Lower leg skin (tissue), 4 donors: ENCODE measurements around the gene TCTA. TPM values are rescaled to one million over a fixed set of nuclear protein-coding genes. Genes with fewer than 3 reads are reported as not detected.

Source experiments
- DNase-seq, 2 donors: peaks; one replicate each; pipeline ENCODE4 v3.0.0-alpha.2; 2019; ENCODE audit warnings: low spot score in 2 of 2
- H3K4me3 ChIP-seq: fragments of 200-600 bp; sonication (generic); 2 replicates; pipeline ENCODE4 v1.5.1; 2017; ENCODE audit warnings: mild to moderate bottlenecking, low read depth; ENCODE audit not compliant: poor library complexity, severe bottlenecking
- POLR2A ChIP-seq, 2 donors: fragments of 450-650 bp; IDR thresholded peaks; one replicate each; pipeline ENCODE4 v1.6.1; 2016 to 2017; ENCODE audit warnings: antibody characterized with exemption in 2 of 2, mild to moderate bottlenecking in 1 of 2, moderate library complexity in 1 of 2
- WGBS, 2 donors: methylation state at CpG; one replicate each; pipeline ENCODE4 v1.1.5; 2018; 5-methylcytosine and 5-hydroxymethylcytosine counted together
- intact Hi-C: fragments of 100-400 bp; cut with DNase I; formaldehyde crosslinking; loops from one replicate; pipeline ENCODE4 v1.15.0; 2023; ENCODE audit warnings: low total_unique reads
- total RNA-seq, 4 donors: library from RNA; depleted of rRNA; stranded (reverse); fragments of >200 nt; gene quantifications; one replicate each; pipeline ENCODE4 v1.1.0, GENCODE V29; 2016
- TF ChIP-seq, protein P1 (sequence below), 3 donors: fragments of 450-650 bp; IDR thresholded peaks; one replicate each; pipeline ENCODE4 v1.5.1; 2016; ENCODE audit warnings: antibody characterized with exemption in 3 of 3, mild to moderate bottlenecking in 3 of 3, moderate library complexity in 2 of 3

Gene TCTA
- total RNA-seq, 4 donors from 2014 or later = 6.6 to 26.4 (median 14.1) TPM

DNA sequence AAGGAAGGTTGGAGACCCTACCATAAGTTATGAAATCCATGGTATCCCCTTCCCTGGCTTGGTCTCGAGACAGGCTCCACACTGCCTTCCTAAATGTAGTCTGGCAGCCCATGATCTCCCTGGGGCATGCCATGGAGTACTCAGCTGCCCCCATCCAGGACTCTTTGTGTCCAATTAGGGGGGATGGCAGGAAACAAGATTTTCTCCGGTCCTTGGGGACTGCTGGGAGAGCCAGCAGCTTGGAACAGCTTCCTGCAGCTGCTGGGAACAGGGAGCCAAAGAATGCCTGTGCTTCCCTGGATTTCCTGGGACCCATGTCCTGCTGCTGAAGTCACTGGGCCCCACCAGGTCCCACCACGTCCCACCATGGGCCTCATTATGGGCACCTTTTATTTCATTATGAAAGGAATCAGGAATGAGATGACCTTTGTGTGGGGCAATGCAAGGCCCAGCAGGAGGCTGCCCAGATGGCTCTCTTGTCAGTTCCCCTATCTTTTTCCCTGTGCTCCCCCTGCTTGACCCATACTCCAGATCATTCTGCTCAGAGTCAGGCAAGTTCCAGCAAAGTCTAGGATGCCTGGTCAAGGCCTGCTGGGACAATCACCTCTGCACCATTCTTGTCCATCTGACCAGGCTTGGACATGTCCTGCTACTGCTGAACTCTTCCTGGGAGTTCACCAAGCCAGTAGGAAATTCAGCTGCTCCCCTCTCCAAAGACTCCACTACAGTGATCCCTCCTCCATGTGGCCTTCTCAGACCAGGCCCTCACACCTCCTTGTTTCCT, 42.9 kb downstream of the TCTA start:
- DNase-seq = no peak
- TF ChIP-seq, protein P1, sequence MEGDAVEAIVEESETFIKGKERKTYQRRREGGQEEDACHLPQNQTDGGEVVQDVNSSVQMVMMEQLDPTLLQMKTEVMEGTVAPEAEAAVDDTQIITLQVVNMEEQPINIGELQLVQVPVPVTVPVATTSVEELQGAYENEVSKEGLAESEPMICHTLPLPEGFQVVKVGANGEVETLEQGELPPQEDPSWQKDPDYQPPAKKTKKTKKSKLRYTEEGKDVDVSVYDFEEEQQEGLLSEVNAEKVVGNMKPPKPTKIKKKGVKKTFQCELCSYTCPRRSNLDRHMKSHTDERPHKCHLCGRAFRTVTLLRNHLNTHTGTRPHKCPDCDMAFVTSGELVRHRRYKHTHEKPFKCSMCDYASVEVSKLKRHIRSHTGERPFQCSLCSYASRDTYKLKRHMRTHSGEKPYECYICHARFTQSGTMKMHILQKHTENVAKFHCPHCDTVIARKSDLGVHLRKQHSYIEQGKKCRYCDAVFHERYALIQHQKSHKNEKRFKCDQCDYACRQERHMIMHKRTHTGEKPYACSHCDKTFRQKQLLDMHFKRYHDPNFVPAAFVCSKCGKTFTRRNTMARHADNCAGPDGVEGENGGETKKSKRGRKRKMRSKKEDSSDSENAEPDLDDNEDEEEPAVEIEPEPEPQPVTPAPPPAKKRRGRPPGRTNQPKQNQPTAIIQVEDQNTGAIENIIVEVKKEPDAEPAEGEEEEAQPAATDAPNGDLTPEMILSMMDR (IDR thresholded peaks at IDR 0.05) = no peak
- no peak for TF ChIP-seq POLR2A (IDR thresholded peaks at IDR 0.05)
- intact Hi-C loops = loop anchor here (10.0 kb wide), 1 partner anchor 470 kb away; no protein-coding TSS in a partner anchor
- WGBS, 2 donors = 53 to 57% methylated on average over 3 of the region's 3 CpGs
- no peak overlapping the region for H3K4me3 ChIP-seq

DNA sequence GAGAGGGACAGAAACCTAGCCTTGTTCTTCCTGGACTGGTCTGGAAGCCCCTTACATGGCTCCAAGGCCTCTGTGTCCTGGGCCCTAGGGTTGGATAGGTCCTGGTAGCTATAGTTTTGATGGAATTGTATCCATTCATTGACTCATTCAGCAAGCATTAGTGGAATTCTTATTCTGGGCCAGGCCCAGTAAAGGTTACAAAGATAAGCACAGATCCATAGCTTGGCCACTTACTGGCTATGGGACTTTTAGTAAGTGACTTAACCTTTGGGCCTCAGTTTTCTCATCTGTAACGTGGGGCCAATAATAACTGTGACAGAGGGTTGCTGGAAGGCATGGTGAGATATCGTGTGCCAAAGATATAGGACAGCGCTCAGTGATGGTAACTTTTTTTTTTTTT, 44.2 kb downstream of the TCTA start:
- no peak for DNase-seq
- no peak for TF ChIP-seq POLR2A (IDR thresholded peaks at IDR 0.05)
- intact Hi-C loops = loop anchor here (10.0 kb wide), 1 partner anchor 472 kb away; no protein-coding TSS in a partner anchor
- WGBS, 2 donors = 93 to 95% methylated on average over 3 of the region's 3 CpGs
- no peak overlapping the region for H3K4me3 ChIP-seq

DNA sequence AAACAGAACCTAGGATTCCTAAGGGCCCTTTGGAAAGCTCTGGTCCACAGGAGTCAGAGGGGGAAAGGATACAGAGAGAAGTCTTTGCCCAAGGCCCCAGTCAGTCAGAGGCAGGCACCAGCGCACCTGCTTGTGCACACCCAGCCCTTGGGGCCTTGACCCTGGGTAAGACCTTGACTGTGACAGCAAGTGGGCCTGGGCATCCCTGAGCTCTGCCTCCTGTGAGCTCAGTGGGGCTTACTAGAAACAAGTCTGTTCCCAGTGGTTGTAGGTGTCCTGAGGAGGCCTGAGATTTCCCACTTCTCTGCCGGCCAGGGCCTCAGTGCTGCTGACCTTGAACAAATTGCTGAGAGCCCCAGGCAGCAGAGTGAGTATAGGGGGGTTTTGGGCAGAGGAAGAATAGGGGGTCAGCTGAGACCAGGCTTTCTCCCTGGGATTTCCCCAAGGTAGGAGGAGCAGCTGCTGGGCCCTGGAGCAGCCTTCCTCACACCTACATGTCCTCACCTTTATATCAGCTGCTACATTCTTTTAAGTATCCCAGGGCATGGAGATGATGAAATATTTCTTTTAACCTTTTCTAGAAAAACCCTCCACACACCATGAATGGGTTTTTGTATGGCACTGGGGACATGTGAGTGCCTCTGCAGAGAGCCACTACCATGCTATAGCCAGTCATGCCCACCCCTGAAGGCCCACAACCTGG, 48.1 kb downstream of the TCTA start:
- DNase-seq = no peak
- no peak overlapping the region for H3K4me3 ChIP-seq
- WGBS, 2 donors = 77 to 79% methylated on average over 2 of the region's 2 CpGs
- TF ChIP-seq, protein P1 (IDR thresholded peaks at IDR 0.05) = no peak
- TF ChIP-seq POLR2A (IDR thresholded peaks at IDR 0.05) = no peak
- intact Hi-C loops = no loop called here

DNA sequence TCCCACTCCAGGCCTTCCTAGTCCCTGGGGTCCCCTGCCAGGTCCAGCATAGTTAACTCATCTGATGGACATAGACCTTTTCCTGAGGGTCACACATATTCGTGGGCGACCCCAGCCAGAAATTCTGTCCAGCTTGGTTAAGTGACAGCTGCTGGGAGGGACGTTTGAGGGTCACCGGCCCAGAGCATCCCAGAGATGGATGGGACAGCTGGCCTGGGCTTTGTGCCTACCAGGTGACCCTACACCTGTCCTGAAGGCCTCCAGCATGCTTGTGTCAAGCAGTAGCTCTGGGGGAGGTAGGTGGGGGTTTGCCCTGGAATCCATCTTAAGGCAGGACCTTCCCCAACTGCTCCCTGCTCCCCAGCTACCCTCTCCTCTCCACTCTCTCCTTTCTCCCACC, 48.7 kb downstream of the TCTA start:
- TF ChIP-seq, protein P1 (IDR thresholded peaks at IDR 0.05) = no peak
- TF ChIP-seq POLR2A (IDR thresholded peaks at IDR 0.05) = no peak
- H3K4me3 ChIP-seq = no peak overlapping the region
- WGBS, 2 donors = 84 to 97% methylated on average over 4 of the region's 4 CpGs
- no peak for DNase-seq
- intact Hi-C loops = no loop called here

DNA sequence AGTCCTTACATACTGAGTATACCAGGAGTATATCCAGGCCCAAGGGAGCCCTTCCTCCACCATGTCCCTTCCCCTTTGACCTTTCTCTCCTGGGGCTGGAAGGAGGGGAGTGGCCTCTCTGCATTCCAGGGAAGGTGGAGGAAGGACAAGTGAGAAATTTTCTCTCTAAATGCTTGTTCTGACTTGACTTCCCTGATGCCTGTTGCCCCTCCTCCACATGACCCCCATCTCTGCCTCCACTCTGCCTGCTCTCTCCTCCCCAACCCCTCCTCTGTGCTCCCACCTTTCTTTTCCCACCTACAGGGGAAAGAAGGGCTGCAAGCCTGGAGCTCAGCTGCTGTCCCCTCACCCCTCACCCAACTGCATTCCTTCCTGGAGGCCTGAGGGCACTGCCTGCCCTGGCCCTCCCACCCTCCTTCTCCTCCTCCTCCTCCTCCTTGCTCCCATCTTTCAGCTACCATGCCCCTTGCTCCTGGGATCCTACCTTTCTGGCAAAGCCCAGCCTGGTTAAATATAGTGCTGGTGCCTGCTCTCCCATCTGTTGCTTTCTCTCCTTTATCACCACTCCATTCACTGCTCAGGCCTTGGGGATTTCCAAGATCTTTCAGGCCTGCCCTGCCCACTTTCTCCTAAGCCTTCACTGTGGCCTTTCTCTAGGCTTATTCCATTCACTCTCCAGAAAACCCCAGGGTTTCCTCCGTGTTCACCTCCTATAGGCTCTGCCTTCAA, 49.4 kb downstream of the TCTA start:
- no peak for DNase-seq
- WGBS, 2 donors = 30 to 41% methylated on average over 1 of the region's 1 CpG
- TF ChIP-seq, protein P1 (IDR thresholded peaks at IDR 0.05) = no peak
- no peak for TF ChIP-seq POLR2A (IDR thresholded peaks at IDR 0.05)
- H3K4me3 ChIP-seq = no peak overlapping the region
- intact Hi-C loops = no loop called here

DNA sequence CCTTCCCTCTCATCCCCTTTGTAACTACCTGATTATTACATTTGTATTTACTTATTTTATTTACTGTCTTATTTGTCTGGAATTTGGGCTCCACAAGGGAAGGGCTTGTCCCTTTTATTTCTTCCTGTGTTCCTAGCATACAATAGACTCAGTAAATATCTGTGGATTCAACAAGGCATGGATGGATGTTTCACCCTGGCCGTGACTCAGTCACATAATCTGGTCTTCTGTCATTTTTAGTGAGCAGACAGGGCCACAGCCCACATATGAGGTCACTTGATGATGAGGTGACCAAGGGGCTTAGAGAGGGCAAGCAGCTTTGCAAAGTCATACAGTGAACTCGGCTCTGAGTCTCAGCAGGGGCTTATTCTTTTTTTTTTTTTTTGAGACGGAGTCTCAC, 50.0 kb downstream of the TCTA start:
- WGBS, 2 donors = 77 to 85% methylated on average over 3 of the region's 3 CpGs
- TF ChIP-seq, protein P1 (IDR thresholded peaks at IDR 0.05) = no peak
- no peak for TF ChIP-seq POLR2A (IDR thresholded peaks at IDR 0.05)
- intact Hi-C loops = no loop called here
- H3K4me3 ChIP-seq = no peak overlapping the region
- no peak for DNase-seq
